ENCODE results near the gene SLX9.
"Not testable (repeated sequence)": the region's sequence is repeated elsewhere in the genome, so short reads cannot be mapped to it uniquely, and the experiment has no call there.

The SLX9 gene

GRCh38 chr21:44927259-44927586 is 12.6 kb upstream of the SLX9 start:
- DNase-seq (ENCODE audit: low spot score): no peak
- Histone ChIP-seq H3K27ac (ENCODE audit: poor library complexity, severe bottlenecking) (peak overlapping the region; percentile 93), H3K4me1 (ENCODE audit: insufficient read depth, poor library complexity, severe bottlenecking) (peaks cover 46% of the 10 kb centered on the region), H3K36me3 (ENCODE audit: low read depth) (no peaks in the 10 kb centered on the region), H3K27me3 (ENCODE audit: insufficient read depth, poor library complexity, severe bottlenecking) (peaks cover 6% of the 10 kb centered on the region), H3K4me3 (ENCODE audit: severe bottlenecking) (no peak overlapping the region), H3K9me3 (ENCODE audit: severe bottlenecking) (no peaks in the 10 kb centered on the region)
- ATAC-seq (ENCODE audit: low read depth): no peak
- TF ChIP-seq CTCF (IDR thresholded peaks at IDR 0.05; ENCODE audit: poor library complexity, severe bottlenecking): no peak

DNA sequence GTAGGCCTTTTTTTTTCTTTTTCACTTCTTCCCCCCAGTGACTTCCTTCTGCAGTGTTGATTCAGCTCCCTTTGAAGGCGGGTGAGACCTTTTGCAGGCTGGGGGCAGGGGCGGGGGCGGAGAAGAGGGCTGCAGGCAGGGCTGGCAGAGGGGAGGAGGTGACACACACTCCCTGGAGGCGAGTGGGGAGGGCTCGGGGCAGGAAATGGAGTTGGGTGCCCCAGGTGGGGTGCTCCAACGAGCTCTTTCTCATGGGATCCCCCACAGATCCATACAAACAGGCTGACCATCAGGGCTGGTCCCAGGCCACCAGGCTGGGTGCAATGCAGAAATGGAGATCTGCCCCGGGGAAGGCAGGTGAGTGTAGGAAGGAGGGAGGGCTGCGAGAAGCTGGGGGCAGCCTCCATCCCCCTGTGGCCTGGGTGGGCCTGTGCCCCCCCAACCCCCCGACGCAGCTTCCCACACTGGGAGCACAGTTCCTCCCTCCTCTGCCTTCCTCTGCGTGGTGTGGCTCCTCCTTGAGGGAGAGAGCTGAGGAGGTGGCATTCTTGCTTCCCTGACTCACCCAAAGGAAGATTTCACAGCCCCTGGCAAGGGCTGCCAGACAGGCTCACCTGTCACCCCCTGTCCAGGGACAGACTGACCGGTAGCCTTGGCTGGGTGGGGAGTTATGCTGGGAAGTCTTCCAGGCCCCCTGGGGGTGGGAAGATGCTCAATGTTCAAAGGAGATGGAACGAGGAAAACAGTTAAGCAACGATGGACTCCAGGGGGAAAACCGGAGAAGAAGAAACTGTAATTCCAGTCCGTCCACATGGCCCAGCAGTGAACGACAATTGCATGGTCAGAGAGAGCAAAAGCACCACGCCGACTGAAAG is 12.0 kb upstream of the SLX9 start:
- peaks cover 46% of the 10 kb centered on the region for H3K4me1 ChIP-seq (ENCODE audit: insufficient read depth, poor library complexity, severe bottlenecking)
- H3K4me3 ChIP-seq (ENCODE audit: severe bottlenecking): no peak overlapping the region
- peak overlapping the region; percentile 93 for H3K27ac ChIP-seq (ENCODE audit: poor library complexity, severe bottlenecking)
- ATAC-seq (ENCODE audit: low read depth) (peak; percentile 78), DNase-seq (ENCODE audit: low spot score) (peak; percentile 94)
- TF ChIP-seq CTCF (IDR thresholded peaks at IDR 0.05; ENCODE audit: poor library complexity, severe bottlenecking): peak; percentile 35
- peaks cover 6% of the 10 kb centered on the region for H3K27me3 ChIP-seq (ENCODE audit: insufficient read depth, poor library complexity, severe bottlenecking)
- no peaks in the 10 kb centered on the region for H3K9me3 ChIP-seq (ENCODE audit: severe bottlenecking)
- H3K36me3 ChIP-seq (ENCODE audit: low read depth): no peaks in the 10 kb centered on the region

- H3K4me3 ChIP-seq (ENCODE audit: severe bottlenecking); H3K36me3 ChIP-seq (ENCODE audit: low read depth); H3K27me3 ChIP-seq (ENCODE audit: insufficient read depth, poor library complexity, severe bottlenecking); DNase-seq (ENCODE audit: low spot score); H3K9me3 ChIP-seq (ENCODE audit: severe bottlenecking): not testable (repeated sequence)
- Histone ChIP-seq H3K27ac (ENCODE audit: poor library complexity, severe bottlenecking) (peak overlapping the region; percentile 93), H3K4me1 (ENCODE audit: insufficient read depth, poor library complexity, severe bottlenecking) (peaks cover 46% of the 10 kb centered on the region)
- ATAC-seq (ENCODE audit: low read depth): peak; percentile 13; the same call in 2 of the 3 replicates
Observed at GRCh38 chr21:44928500-44929241, 11.2 kb upstream of the SLX9 start.

- peaks cover 46% of the 10 kb centered on the region for H3K4me1 ChIP-seq (ENCODE audit: insufficient read depth, poor library complexity, severe bottlenecking)
Observed at GRCh38 chr21:44929242-44929798, 10.5 kb upstream of the SLX9 start.

More at GRCh38 chr21:44929242-44929798, 10.5 kb upstream of the SLX9 start:
- no peak for TF ChIP-seq CTCF (IDR thresholded peaks at IDR 0.05; ENCODE audit: poor library complexity, severe bottlenecking)
- H3K9me3 ChIP-seq (ENCODE audit: severe bottlenecking): no peaks in the 10 kb centered on the region
- H3K27me3 ChIP-seq (ENCODE audit: insufficient read depth, poor library complexity, severe bottlenecking): peaks cover 6% of the 10 kb centered on the region
- H3K36me3 ChIP-seq (ENCODE audit: low read depth): no peaks in the 10 kb centered on the region
- peak overlapping the region; percentile 93 for H3K27ac ChIP-seq (ENCODE audit: poor library complexity, severe bottlenecking)
- DNase-seq (ENCODE audit: low spot score) (no peak), ATAC-seq (ENCODE audit: low read depth) (no peak)
- no peak overlapping the region for H3K4me3 ChIP-seq (ENCODE audit: severe bottlenecking)

Data from RWPE2 (cell line).